ENCODE data around the gene COL23A1.
"Not testable (repeated sequence)": the region's sequence is repeated elsewhere in the genome, so short reads cannot be mapped to it uniquely, and the experiment has no call there.

The COL23A1 gene

DNA sequence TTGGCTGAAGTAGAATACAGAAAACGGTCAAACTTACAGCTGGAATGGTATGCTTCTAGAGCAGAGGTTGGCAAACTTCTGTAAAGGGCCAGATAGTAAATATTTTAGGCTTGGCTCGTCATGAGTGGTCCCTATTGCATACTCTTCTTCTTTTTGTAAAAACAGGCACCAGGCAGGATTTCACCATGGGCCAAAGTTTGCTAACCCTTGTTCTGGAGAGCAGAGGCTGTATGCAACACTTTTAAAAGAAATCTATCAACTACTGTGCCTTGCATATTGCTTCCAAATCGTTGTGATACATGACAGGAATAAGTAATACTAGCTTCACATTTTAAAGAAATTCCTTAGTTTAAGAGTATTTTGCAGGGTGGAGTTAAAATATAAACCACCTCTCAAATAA lies 15.6 kb upstream of the COL23A1 start:
- Mint-ChIP-seq H3K27ac (no peak overlapping the region), H3K4me1 (ENCODE audit: low read depth) (no peaks in the 10 kb centered on the region), H3K9me3 (no peaks in the 10 kb centered on the region), H3K27me3 (ENCODE audit: low read depth) (no peaks in the 10 kb centered on the region), H3K4me3 (no peak overlapping the region), H3K36me3 (ENCODE audit: low read depth) (peaks cover 53% of the 10 kb centered on the region)

DNA sequence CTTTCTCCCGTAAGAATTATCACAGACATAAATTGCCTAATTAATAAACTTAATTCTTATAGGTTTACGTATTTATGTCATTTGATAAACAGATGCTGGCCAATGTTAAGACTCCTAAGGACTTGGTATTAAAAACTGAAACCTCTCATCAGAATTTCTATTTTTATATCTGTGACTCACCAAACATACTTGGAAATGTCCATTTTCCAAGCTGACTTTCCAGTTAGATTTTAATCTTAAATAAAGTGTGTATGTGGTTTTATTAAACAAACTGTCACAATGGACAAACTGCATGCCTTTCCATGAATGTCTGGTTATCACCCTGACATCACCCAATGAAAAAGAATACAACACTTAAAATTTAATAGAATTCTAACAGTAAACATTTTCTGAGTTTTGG lies 12.6 kb upstream of the COL23A1 start:
- H3K27me3 Mint-ChIP-seq (ENCODE audit: low read depth), result no peaks in the 10 kb centered on the region
- H3K9me3 Mint-ChIP-seq, result peaks cover 8% of the 10 kb centered on the region
- peaks cover 57% of the 10 kb centered on the region for H3K36me3 Mint-ChIP-seq (ENCODE audit: low read depth)
- H3K4me1 Mint-ChIP-seq (ENCODE audit: low read depth), result no peaks in the 10 kb centered on the region
- no peak overlapping the region for H3K4me3 Mint-ChIP-seq
- no peak overlapping the region for H3K27ac Mint-ChIP-seq

DNA sequence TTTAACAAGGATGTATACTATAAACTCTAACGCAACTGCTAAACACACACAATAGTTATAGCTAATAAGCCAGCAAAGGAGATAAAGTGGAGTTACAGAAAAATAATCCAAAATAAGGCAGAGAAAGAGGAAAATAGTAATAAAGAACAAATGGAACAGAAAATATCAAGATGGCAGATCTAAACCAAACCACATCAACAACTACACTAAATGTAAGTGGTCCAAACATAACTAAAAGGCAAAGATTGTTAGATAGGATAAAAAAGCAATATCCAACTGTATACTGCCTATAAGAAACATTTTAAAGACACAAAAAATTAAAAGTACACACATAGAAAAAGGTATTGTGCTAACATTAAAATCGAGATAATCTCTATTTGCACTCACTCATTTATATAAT lies 5.6 kb upstream of the COL23A1 start:
- Mint-ChIP-seq H3K27ac (no peak overlapping the region), H3K4me1 (ENCODE audit: low read depth) (peaks cover 1% of the 10 kb centered on the region), H3K36me3 (ENCODE audit: low read depth) (peaks cover 43% of the 10 kb centered on the region), H3K27me3 (ENCODE audit: low read depth) (peaks cover 13% of the 10 kb centered on the region), H3K9me3 (peaks cover 30% of the 10 kb centered on the region), H3K4me3 (no peak overlapping the region)

DNA sequence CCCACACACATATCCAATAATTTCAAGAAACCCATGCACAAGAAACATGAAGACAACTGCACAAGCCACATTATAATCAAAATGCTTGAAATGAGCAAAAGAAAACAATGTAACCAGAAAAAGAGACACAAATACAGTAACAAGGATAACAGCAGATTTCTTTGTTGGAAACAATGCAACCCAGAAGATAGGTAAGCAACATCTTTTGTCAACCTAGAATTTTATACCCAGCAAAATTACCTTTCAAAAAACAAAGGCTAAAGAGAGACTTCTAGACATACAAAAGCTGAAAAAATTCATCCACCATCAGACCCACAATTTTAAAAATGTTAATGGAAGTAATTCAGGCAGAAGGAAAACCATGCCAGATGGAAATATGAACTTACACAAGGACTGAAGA lies 5.0 kb upstream of the COL23A1 start:
- Mint-ChIP-seq H3K4me1 (ENCODE audit: low read depth) (peaks cover 3% of the 10 kb centered on the region), H3K9me3 (peaks cover 30% of the 10 kb centered on the region), H3K27me3 (ENCODE audit: low read depth) (peaks cover 17% of the 10 kb centered on the region), H3K4me3 (no peak overlapping the region), H3K36me3 (ENCODE audit: low read depth) (peaks cover 39% of the 10 kb centered on the region), H3K27ac (no peak overlapping the region)

DNA sequence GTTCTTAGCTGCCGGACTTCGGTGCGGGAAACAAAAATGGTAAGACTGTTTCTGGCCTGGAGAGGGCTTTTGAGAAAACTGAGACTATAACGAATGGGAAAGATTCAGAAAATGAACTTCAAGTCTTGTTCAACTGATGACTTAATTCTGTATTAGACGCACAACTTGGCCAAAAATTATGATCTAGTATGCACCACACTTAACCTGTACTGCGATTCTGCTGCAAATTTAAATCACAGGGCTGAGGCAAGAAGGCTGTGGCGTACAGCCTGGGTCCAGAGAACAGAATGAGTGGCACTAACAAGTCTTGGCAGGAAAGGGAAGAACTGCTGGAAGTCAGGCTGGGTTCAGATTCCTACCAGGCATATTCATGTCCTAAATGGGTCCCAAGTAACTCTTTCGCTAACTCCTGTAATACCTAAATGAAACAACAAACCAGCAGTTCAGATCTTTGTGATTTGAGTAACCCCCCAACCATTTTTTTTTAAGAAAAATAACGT lies 781 bp upstream of the COL23A1 start:
- Mint-ChIP-seq H3K27ac (no peak overlapping the region), H3K4me1 (ENCODE audit: low read depth) (peaks cover 3% of the 10 kb centered on the region), H3K36me3 (ENCODE audit: low read depth) (peaks cover 17% of the 10 kb centered on the region), H3K9me3 (peaks cover 21% of the 10 kb centered on the region), H3K4me3 (peak overlapping the region; percentile 77), H3K27me3 (ENCODE audit: low read depth) (peaks cover 52% of the 10 kb centered on the region)

DNA sequence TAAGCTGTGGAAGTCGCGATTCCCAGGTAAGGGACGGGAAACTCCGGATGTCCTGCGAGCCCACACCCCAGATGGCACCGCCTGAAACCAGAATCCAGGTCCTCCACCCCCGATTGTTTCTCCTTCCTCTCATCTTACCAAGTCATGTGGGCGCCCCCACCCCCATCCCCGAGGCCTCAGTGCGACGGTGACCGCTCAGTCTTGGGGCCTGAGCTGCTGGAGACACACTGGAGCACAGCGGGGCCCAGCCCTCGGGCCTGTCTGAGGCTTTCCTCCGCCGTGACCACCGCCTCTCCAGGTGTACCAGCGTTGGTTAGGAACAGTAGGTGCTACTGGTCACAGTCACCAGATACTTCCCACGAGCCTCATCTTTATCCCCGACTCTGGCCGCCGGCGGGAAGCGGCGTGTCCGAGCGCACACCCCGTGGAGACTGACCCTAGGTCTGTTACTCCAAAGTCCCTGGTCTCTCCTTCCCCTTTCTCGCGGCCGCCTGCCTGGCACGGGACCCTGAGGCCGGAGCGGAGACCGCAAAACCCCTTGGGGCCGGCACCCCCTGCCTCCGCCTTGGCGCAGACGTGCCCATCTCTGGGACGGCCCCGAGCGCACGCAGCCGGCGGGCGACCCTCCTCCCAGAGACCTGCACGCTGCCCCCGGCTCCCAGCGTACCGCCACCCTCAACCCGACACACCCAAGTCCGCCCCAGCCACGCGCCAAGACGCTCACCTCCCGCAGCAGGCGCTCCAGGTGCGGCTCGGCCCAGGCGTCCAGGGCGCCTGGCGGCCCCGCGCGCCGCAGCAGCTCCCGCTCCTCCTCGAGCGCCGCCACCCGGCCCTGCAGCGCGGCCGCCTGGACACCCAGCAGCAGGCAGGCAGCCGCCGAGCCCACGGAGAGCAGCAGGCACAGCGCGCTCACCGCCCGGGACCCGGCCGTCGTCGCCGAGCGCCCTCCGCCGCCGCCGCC lies 733 bp downstream of the COL23A1 start:
- H3K27ac Mint-ChIP-seq, result no peak overlapping the region
- H3K4me3 Mint-ChIP-seq, result no peak overlapping the region
- peaks cover 7% of the 10 kb centered on the region for H3K36me3 Mint-ChIP-seq (ENCODE audit: low read depth)
- H3K4me1 Mint-ChIP-seq (ENCODE audit: low read depth), result peaks cover 3% of the 10 kb centered on the region
- H3K27me3 Mint-ChIP-seq (ENCODE audit: low read depth), result peaks cover 52% of the 10 kb centered on the region
- peaks cover 7% of the 10 kb centered on the region for H3K9me3 Mint-ChIP-seq

GRCh38 chr5:178588769-178589168 lies 1.4 kb downstream of the COL23A1 start:
- H3K27me3 Mint-ChIP-seq (ENCODE audit: low read depth), result peaks cover 52% of the 10 kb centered on the region

GRCh38 chr5:178587763-178588611 lies 2.2 kb downstream of the COL23A1 start:
- H3K9me3 Mint-ChIP-seq, result no peaks in the 10 kb centered on the region
- H3K4me1 Mint-ChIP-seq (ENCODE audit: low read depth), result peaks cover 3% of the 10 kb centered on the region
- no peaks in the 10 kb centered on the region for H3K36me3 Mint-ChIP-seq (ENCODE audit: low read depth)
- H3K27me3 Mint-ChIP-seq (ENCODE audit: low read depth), result peaks cover 52% of the 10 kb centered on the region
- no peak overlapping the region for H3K4me3 Mint-ChIP-seq
- no peak overlapping the region for H3K27ac Mint-ChIP-seq

More at GRCh38 chr5:178588769-178589168, 1.4 kb downstream of the COL23A1 start:
- H3K9me3 Mint-ChIP-seq, result peaks cover under 1% of the 10 kb centered on the region
- no peak overlapping the region for H3K4me3 Mint-ChIP-seq
- H3K36me3 Mint-ChIP-seq (ENCODE audit: low read depth), result no peaks in the 10 kb centered on the region
- H3K4me1 Mint-ChIP-seq (ENCODE audit: low read depth), result peaks cover 3% of the 10 kb centered on the region
- H3K27ac Mint-ChIP-seq, result no peak overlapping the region

DNA sequence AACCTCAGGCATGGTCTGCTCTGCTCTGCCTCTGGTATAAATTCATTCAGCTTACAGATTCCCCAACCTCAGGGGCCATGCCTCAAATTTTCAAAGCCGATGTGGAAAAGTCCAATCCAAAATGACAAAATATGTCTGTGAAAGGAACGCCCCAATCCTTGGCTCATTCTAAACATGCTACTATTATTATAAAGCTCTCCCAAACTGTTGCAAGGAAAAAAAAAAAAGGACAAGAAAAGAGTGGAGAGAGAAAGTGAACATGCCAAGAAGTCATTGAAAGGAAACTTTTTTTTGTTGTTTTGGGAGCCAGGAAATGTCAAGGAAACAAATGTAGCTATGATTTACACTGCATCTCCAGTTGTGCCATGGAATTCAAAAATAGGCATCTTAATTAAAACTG lies 3.8 kb downstream of the COL23A1 start:
- H3K9me3 Mint-ChIP-seq, result no peaks in the 10 kb centered on the region
- H3K27me3 Mint-ChIP-seq (ENCODE audit: low read depth), result peaks cover 46% of the 10 kb centered on the region
- no peak overlapping the region for H3K4me3 Mint-ChIP-seq
- no peak overlapping the region for H3K27ac Mint-ChIP-seq
- no peaks in the 10 kb centered on the region for H3K36me3 Mint-ChIP-seq (ENCODE audit: low read depth)
- peaks cover 3% of the 10 kb centered on the region for H3K4me1 Mint-ChIP-seq (ENCODE audit: low read depth)

- H3K4me1 Mint-ChIP-seq (ENCODE audit: low read depth); H3K9me3 Mint-ChIP-seq; H3K36me3 Mint-ChIP-seq (ENCODE audit: low read depth); H3K27ac Mint-ChIP-seq; H3K4me3 Mint-ChIP-seq: not testable (repeated sequence)
- peaks cover 36% of the 10 kb centered on the region for H3K27me3 Mint-ChIP-seq (ENCODE audit: low read depth)
Observed at GRCh38 chr5:178585421-178585820, 4.8 kb downstream of the COL23A1 start.

DNA sequence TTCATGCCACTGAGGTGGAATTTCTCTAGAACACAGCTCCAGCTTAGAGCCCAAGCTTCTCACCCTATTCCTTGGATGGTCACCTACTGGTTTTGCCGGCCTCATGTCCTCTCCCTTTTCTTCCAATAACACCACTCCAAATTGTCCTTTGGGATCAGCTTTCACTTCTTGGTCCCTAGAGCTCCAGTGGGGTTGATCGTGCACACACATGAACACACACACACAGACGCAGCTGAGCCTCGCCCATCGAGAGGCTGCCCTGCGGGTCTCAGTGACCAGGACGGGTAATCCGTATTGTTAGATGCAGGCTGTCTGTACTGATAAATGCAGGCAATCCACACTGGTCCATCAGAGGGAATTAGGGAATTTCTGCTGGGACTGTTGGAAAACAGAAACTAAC lies 6.9 kb downstream of the COL23A1 start:
- H3K9me3 Mint-ChIP-seq, result no peaks in the 10 kb centered on the region
- no peaks in the 10 kb centered on the region for H3K4me1 Mint-ChIP-seq (ENCODE audit: low read depth)
- peaks cover 24% of the 10 kb centered on the region for H3K27me3 Mint-ChIP-seq (ENCODE audit: low read depth)
- no peak overlapping the region for H3K27ac Mint-ChIP-seq
- no peak overlapping the region for H3K4me3 Mint-ChIP-seq
- no peaks in the 10 kb centered on the region for H3K36me3 Mint-ChIP-seq (ENCODE audit: low read depth)

GRCh38 chr5:178582291-178582690 lies 7.9 kb downstream of the COL23A1 start:
- Mint-ChIP-seq H3K27ac (no peak overlapping the region), H3K36me3 (ENCODE audit: low read depth) (no peaks in the 10 kb centered on the region), H3K27me3 (ENCODE audit: low read depth) (peaks cover 19% of the 10 kb centered on the region), H3K4me1 (ENCODE audit: low read depth) (no peaks in the 10 kb centered on the region), H3K9me3 (no peaks in the 10 kb centered on the region), H3K4me3 (no peak overlapping the region)

DNA sequence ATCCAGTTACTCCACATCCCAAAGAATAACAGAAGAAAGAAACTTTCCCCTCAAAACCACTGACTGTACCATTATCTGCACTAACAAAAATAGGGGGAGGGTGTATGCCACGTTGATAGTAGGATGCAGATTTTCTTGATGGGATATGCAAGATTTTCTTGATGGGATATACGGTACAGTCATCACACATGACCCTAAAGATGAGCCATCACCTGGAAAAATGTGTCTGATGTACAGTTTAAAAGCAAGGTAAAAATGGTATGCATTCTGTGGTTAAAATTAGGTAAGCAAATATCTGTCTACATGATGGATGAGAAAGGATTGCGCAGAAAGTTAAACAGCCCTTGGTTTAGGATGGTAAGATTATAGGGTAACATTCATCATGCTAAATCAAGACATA lies 8.6 kb downstream of the COL23A1 start:
- no peak overlapping the region for H3K27ac Mint-ChIP-seq
- H3K4me3 Mint-ChIP-seq, result no peak overlapping the region
- H3K9me3 Mint-ChIP-seq, result no peaks in the 10 kb centered on the region
- H3K4me1 Mint-ChIP-seq (ENCODE audit: low read depth), result no peaks in the 10 kb centered on the region
- H3K36me3 Mint-ChIP-seq (ENCODE audit: low read depth), result no peaks in the 10 kb centered on the region
- peaks cover 14% of the 10 kb centered on the region for H3K27me3 Mint-ChIP-seq (ENCODE audit: low read depth)

- H3K27ac Mint-ChIP-seq, result no peak overlapping the region
- H3K4me1 Mint-ChIP-seq (ENCODE audit: low read depth), result no peaks in the 10 kb centered on the region
- H3K9me3 Mint-ChIP-seq, result no peaks in the 10 kb centered on the region
- peaks cover 17% of the 10 kb centered on the region for H3K27me3 Mint-ChIP-seq (ENCODE audit: low read depth)
- no peak overlapping the region for H3K4me3 Mint-ChIP-seq
- H3K36me3 Mint-ChIP-seq (ENCODE audit: low read depth), result no peaks in the 10 kb centered on the region
Observed at GRCh38 chr5:178580271-178580955, 9.8 kb downstream of the COL23A1 start.
